GM19043 (cell line): ENCODE measurements around the gene SRPK1.

ENCODE experiments used
- ATAC-seq: cut with Tn5 transposase; IDR thresholded peaks from one replicate; pipeline ENCODE4 v1.9.1; 2021; ENCODE audit warnings: low read depth; ENCODE audit not compliant: unreplicated experiment

SRPK1 gene

DNA sequence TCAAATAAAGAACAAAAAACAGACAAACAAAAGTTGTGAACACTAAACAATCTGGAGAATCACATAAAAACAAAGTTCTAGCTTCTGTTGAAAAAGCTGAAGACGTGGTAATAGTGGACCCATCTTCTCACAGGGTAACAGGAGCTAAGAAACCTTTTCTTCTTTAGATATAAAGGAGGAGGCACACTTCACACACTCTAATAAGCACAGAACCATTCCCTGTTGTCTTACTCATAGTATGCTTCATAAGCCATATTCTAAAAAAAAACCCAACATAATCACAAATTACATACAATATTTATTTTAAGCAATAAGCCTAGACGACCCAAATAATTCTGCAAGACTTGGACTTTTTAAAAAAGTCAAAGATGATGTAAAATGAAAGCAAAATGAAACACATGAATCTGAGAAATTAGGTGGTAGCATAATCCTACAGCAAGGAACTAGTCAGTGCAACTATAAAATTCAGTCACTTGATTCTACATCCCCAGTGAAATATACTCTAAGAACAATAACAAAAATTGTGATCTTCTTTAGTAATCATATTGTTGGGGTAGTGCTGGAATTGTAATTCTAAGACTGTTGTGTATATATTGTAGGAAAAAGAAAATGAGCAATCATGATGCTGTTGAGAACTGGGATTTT is 15.6 kb downstream of the SRPK1 start:
- no peak for ATAC-seq

DNA sequence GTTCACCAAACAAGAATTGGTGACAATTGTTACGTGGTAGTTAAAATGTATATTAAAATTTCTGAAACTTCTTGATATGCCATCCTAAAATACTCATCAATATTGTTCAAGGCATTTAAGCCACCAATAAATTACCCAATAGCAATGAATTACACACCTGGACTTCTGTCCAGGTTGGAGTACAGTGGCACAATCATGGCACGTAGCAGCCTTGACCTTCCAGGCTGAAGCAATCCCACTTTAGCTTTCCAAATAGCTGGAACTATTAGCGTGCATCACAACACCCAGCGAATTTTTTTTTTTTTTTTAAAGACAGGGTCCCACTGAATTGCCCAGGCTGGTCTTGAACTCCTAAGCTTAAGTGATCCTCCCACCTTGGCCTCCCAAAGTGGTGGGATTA is 17.2 kb downstream of the SRPK1 start:
- ATAC-seq, result no peak

DNA sequence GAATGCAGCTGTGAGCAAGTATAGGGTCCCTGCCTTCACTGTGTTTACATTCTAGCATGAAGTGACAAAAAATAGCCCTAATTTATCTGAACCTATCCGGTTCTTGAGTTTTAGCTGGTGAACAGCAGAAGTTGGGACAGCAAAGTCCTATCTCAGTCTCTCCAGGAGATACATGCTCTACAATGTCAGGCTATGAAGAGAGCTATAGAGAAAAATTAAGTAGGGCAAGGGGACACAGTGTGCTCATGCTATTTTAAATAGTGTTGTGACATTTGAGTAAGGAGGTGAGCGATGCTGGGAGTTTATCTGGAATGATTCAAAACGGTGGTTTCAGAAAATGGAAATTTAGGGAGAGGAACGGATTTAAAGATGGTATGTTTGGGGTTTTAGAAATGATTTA is 20.4 kb downstream of the SRPK1 start:
- no peak for ATAC-seq

DNA sequence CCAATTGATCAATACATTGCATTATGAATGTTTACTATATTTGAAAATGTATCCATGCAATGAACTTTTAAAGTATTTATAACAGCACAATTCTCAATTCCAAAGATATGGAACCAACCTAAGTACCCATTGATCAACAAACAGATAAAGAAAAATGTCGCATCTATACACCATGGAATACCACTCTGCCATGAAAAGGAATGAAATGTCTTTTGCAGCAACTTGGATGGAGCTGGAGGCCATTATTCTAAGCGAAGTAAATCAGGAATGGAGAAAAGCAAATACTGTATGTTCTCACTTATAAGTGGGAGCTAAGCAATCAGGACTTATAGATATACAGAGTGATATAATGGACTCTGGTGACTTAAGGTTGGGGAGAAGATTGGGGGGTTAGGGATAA is 22.9 kb downstream of the SRPK1 start:
- no peak for ATAC-seq

DNA sequence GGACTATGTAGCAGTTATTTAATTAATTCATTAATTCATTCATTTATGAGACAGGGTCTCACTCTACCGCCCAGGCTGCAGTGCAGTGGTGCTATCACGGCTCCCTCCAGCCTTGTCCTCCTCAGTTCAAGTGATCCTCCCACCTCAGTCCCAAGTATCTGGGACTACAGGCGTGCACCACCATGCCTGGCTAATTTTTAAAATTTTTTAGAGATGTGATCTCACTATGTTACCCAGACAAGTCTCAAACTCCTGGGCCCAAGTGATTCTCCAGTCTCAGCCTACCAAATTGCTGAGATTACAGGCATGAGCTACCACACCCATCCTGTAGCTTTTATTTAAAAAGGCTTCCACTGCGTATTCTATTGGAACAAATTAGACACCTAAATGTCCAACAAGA is 23.4 kb downstream of the SRPK1 start:
- no peak for ATAC-seq

DNA sequence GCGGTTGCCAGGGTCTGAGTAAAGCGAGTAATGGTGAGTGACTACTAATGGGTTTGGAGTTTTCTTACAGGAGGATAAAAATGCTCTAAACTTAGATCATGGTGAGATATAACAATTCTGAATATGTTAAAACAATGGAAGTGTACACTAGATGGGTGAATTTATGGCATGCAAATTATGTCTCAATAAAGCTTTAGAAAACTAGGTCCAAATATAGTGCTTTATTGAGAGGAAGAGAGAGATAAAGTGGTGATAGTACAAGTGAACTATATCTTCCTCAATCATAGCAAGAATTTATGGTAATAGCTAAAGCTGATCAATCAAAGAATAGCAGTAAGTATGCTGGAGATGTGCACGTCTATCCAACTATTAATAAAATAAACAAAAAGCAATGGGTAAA is 23.9 kb downstream of the SRPK1 start:
- no peak for ATAC-seq

DNA sequence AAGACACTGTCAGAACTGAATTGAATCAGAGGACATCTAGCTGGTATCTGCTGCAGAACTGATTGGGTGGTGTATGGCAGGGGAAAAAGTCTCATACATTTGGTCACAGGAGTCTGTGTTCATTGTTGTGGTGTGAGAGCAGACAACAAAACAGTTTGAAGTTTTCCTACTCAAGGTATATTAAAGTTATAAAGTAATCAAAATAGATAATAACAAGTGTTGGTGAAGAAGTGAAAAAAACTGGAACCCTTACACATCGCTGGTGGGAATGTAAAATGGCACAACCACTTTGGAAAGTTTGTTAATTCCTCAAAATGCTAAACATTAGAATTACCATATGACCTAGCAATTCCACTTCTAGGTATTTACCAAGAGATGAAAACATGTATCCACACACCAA is 24.7 kb downstream of the SRPK1 start:
- no peak for ATAC-seq

DNA sequence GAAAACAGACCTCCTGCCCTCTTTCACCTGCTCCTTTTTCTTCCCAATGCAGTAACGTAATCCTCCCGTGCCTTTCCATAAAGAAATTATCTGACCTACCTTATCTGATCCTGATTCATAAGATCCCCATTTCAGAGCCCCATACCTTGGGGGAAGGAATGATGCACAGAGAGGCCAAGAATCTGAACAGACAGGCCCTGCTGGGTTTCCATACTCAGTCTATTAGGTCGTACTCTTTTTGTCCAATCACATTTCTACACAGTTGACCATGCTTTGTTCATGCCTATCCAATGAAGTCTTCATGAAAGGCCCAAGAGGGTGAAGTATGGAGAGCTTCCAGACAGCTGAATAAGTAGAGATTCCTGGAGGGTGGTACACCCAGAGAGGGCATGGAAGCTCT is 25.3 kb downstream of the SRPK1 start:
- ATAC-seq, result no peak

DNA sequence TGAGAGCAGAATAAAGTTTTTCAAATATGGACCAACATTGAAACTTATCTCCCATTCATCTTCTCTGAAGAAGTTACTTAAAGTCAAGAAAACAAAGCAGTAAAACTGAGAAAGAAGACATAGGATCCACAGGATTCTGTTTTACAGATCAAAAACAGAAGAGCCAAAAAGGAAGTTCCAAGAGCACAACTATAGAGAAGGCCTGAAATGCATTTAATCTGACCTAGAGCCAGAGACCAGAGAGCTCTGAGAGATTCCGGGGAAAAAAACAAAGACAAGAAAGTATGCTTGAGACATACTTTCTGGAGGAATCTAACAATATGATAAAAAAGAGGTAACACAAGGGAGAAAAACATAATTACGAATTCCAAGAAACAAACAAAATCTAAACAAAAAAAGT is 26.1 kb downstream of the SRPK1 start:
- ATAC-seq, result no peak

DNA sequence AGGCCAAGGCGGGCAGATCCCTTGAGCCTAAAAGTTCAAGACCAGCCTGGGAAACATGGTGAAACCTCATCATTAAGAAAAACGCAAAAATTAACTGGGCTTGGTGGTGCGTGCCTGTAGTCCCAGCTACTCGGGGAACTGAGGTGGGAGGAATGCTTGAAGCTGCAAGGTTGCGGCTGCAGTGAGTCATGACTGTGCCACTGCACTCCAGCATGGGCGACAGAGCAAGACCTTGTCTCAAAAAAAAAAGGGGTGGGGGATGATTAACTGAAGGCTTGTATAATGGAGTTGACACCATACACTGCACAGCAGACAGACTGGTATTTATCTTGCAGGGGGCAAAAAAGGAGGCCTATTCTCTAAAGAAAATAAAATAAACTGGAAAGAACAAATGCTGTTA is 27.7 kb downstream of the SRPK1 start:
- ATAC-seq, result no peak

DNA sequence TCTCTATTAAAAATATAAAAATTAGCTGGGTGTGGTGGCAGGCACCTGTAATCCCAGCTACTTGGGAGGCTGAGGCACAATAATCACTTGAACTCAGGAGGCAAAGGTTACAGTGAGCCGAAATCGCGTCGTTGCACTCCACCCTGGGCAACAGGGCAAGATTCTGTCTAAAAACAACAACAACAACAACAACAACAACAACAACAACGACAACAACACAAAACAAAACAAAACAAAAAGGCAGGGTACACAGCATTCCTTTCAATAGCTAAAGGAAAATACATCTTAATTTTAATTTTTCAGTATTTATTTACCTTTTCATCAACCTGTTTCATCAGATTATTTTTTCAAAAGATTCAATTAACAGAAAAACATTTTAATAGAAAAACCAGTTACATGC is 28.4 kb downstream of the SRPK1 start:
- ATAC-seq, result no peak

DNA sequence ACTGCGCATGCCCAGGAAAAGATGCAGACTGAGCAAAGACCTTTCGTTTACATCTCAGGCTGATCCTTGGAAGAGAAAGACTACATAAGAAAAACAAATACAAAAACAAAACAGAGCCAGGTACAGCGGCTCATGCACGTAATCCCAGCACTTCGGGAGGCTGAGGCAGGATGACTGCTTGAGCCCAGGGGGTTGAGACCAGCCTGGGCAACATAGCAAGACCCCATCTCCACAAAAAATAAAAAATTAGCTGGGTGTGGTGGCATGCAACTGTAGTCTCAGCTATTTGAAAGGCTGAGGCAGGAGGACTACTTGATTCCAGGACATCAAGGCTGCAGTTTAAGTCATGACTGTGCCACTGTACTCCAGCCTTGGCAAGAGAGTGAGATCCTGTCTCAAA is 41.7 kb downstream of the SRPK1 start:
- no peak for ATAC-seq

DNA sequence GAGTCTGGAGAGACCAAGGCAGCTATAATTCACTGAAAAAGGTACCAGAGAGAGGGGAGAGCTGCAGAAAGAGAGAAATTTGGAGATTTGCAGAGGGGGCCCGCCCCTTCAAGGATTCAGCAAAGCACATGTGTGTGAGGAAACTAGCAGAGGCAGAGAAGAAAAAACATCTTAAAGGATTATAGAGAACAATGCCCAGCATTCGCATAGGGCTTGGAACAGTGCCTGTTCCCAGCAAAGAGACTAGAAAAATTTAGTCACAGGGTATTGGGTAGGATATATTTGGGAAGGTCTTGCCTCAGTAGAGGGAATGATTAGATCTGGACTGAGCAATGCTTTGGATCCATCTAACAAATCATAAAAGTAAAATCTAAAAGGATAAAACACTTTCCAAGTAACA is 44.0 kb downstream of the SRPK1 start:
- no peak for ATAC-seq

DNA sequence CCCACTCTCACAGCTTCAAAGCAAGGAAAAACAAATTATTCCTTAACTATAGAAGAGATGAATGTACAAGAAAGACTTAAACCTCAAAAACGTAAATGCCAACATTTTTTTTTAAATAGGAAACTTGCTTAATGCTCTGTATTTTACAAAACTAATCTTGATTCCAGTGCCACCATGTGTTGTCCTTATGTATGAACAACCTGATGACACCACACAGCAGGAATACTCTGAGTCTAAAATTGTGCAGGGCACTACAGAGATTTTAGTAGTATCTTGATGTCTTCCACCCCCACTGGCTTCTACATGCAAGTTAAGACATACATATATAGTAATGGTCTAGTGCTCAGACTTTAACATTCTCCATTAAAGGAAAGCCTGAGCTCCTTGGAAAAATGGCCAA is 46.2 kb downstream of the SRPK1 start:
- ATAC-seq, result no peak

DNA sequence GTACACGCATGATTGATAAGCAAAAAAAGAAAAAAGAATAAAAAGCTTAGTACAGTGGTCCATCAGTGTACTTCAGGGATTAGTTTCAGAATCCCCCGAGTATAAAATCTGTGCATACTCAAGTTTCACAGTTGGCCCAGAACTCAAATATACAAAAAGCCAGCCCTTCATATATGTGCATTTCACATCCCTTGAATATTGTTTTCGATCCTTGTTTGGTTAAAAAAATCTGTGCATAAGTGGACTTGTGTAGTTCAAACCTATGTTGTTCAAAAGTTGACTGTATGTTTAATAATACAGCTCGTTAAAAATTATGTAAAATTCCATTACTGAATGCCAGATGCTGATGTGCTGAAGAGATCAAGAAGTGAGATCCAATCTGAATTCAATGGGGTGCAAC is 61.5 kb downstream of the SRPK1 start:
- ATAC-seq, result no peak

DNA sequence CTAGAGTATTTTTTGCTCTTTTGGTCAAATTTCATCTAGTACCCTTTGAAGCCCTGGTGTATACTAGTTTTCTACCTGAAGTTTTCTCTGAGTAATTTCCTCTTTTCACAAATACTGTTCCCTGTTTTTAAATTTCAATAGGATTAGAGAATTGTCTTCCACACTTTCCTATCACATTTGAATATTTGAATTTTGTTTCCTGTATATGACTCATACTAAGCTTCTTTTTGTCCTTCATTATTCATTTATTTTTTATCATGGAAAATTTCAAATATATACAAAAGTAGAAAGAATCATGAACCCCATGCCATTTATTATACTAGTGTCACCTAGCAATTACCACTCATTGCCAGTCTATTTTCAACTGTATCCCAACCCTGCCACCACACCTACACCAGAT is 63.0 kb downstream of the SRPK1 start:
- ATAC-seq, result no peak

DNA sequence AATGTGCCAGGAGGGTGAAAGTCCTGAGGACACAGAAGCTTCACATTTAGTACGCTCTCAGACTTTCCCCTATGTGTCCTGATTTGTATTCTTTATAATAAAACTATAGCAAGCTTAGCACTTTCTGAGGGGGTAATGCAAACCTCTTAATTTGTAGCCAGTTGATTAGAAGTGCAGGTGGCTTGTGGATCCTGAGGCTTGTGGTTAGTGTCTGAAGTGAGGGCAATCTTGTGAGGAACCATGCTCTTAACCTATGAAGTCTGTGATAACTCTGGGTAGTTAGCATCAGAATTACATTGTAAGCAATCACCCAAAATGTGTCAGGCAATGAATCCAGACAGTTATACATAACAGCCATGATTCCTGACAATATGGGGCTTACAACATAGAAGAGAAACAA is 64.6 kb downstream of the SRPK1 start:
- no peak for ATAC-seq

DNA sequence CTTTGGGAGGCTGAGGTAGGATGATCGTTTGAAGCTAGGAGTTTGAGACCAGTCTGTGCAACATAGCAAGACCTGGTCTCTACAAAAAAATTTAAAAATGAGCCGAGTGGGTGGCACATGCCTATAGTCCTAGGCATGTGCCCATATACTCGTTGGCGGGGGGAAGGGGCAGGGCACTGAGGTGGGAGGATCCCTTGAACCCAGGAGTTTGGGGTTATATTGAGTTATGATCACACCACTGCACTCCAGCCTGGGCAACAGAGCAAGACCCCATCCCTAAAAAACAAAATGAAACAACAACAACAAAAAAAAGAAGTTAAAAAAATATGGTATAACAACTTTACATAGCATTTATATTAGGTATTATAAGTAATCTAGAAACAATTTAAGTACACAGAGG is 67.9 kb downstream of the SRPK1 start:
- ATAC-seq, result no peak

DNA sequence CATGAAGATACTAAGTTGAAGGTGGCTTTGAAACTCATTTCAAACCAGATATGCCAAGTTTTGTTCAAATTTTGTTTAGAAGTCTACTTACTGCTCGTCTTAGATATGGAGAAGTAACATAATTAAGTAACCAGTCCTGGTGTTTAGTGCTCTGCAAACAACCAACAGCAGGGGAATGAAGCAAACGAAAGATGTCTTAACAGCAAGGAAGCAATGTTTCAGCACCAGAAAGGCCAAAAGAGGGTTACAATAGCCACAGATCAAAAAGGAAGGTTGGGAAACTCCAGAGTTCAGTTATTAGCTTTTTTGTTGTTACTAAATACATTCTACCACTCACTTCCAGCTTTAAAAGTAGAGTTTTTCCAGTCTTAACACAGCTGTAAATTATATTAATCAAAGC is 70.7 kb downstream of the SRPK1 start:
- ATAC-seq, result no peak

DNA sequence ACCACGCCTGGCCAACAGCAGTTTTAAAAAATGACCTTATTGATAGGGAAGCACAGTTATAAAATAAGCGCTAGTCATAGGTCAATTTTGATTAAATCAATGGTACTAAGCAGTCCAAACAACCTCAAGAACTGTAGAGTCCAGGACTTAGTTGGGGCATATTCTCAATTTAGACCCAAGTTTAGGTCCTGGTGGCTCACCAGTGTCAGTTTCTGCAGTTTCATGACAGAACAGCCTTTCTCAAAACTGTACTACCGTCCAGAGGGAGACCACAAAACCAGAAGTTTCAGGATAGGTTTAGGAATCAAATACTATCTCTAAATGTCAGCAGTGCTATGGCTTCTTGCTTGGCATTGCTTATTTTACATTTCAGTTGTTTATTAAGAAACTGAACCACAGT is 76.6 kb downstream of the SRPK1 start:
- no peak for ATAC-seq

DNA sequence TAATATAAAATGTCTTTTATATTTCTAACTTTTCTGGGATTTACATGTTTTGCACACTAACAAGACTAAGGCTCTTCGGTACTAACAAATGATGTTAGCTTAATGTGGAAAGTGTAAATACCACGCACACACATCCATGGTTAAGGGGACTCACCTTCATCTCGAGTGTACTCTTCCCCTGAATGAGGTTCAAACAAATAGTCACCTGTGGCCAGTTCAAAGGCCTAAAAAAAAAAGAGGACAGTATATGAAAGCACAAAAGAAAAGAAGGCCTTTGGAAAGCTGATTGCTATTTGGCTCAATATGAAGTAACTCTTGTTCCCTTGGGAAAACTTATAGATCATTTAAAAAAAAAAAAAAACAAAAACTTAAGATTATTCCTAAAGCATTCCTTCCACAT is 78.5 kb downstream of the SRPK1 start:
- ATAC-seq, result no peak

DNA sequence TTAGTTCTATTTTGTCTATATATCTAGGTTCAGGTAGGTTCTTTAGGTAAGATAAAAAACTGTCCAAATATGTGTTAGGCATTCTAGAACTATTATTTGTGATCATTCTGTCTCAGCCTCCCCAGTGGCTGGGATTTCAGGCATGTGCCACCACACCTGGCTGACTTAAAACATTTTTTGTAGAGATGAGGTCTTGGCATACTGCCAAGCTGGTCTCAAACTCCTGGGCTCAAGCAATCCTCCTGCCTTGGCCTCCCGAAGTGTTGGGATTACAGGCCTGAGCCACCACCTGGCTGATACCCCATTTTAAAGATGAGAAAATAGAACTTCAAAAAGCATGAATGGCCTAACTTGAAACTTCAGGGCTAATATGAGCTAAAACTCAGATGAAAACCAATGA is 81.9 kb downstream of the SRPK1 start:
- ATAC-seq, result no peak

DNA sequence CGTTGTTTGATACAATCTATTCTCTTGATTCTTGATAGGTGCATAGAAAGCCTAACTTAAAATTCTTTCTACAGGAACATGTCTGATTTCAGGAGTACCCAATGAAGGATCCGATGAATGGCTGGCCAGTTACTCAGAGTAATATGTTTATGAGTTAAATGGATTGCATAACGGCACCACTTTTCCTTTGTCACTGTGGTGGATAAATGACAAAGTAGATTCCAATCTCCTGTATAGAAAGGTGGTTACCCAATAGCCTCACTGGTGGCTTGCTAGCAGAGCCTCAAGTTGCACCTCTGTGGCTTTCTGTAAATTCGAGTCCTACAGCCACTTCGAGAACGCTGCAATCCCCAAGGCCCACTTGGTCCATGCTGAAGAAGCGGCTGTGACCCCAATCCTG is 87.4 kb downstream of the SRPK1 start:
- ATAC-seq, result no peak
